ENCODE measurements around the gene ST3GAL6.
"Not testable (repeated sequence)": the region's sequence is repeated elsewhere in the genome, so short reads cannot be mapped to it uniquely, and the experiment has no call there.

The ST3GAL6 gene

GRCh38 chr3:98824256-98824655 is 61.1 kb downstream of the ST3GAL6 start:
- no peak for TF ChIP-seq CTCF (IDR thresholded peaks at IDR 0.05; ENCODE audit: low read depth, low read length)
- no peak overlapping the region for H3K4me3 ChIP-seq (ENCODE audit: low read depth, low read length)

DNA sequence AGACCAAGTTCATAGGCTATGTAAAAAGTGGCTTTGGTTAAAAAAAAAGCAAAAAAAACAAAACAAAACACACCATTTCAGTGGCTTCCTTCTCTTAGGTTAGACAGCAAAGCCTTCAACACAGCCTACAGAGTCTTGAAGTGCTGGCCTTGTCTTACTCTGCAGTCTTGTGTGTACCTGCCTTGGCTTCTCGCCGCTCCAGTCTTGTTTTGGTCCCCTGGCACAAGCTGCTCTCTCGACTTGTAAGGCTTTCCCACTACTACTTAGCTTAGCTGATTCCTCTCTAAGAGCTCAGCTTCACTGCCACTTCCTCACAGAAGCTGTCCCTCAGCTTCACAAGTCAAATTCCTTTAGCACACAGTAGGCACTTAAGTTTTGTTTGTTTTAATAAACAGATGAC is 63.0 kb downstream of the ST3GAL6 start:
- no peak overlapping the region for H3K4me3 ChIP-seq (ENCODE audit: low read depth, low read length)
- TF ChIP-seq CTCF (IDR thresholded peaks at IDR 0.05; ENCODE audit: low read depth, low read length), result no peak

GRCh38 chr3:98827221-98827920 is 64.2 kb downstream of the ST3GAL6 start:
- TF ChIP-seq CTCF (IDR thresholded peaks at IDR 0.05; ENCODE audit: low read depth, low read length), result no peak
- no peak overlapping the region for H3K4me3 ChIP-seq (ENCODE audit: low read depth, low read length)

DNA sequence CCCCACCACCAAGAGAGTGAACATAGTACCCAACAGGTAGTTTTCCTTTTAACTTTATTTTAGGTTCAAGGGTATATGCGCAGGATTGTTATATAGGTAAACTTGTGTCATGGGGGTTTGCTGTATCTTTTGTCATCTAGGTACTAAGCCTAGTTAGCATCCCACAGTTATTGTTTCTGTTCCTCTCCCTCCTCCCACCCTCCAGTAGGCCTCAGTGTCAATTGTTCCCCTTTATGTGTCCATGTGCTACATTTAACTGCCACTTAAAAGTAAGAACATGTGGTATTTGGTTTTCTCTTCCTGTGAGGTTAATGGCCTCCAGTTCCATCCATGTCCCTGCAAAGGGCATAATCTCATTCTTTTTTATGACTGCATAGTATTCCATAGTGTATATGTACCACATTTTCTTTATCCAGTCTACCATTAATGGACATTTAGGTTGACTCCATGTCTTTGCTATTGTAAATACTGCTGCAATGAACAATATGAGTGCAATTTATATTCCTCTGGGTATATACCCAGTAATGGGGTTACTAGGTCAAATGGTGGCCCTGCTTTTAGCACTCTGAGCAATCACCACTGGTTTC is 66.2 kb downstream of the ST3GAL6 start:
- H3K4me3 ChIP-seq (ENCODE audit: low read depth, low read length), result no peak overlapping the region
- no peak for TF ChIP-seq CTCF (IDR thresholded peaks at IDR 0.05; ENCODE audit: low read depth, low read length)

GRCh38 chr3:98831060-98831459 is 67.9 kb downstream of the ST3GAL6 start:
- H3K4me3 ChIP-seq (ENCODE audit: low read depth, low read length), result not testable (repeated sequence)

DNA sequence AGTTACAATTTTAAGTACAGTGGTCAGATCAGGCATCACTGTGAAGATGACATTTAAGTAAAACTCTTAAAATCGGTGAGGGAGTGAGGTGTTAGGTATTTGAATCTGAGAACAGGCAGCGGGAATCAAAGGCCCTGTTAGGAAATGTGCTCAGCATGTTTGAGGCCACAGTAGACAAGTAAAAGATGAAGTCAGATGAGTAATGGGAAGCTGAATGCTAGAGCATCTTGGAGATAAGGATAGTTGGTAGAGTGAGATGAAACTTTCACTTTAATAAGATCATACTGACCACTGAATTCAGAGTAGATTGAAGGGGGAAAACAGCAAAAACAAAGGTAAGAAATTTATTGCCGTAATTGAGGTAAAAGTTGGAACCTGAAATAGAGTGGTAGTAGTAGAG is 76.7 kb downstream of the ST3GAL6 start:
- TF ChIP-seq CTCF (IDR thresholded peaks at IDR 0.05; ENCODE audit: low read depth, low read length), result no peak
- H3K4me3 ChIP-seq (ENCODE audit: low read depth, low read length), result no peak overlapping the region

DNA sequence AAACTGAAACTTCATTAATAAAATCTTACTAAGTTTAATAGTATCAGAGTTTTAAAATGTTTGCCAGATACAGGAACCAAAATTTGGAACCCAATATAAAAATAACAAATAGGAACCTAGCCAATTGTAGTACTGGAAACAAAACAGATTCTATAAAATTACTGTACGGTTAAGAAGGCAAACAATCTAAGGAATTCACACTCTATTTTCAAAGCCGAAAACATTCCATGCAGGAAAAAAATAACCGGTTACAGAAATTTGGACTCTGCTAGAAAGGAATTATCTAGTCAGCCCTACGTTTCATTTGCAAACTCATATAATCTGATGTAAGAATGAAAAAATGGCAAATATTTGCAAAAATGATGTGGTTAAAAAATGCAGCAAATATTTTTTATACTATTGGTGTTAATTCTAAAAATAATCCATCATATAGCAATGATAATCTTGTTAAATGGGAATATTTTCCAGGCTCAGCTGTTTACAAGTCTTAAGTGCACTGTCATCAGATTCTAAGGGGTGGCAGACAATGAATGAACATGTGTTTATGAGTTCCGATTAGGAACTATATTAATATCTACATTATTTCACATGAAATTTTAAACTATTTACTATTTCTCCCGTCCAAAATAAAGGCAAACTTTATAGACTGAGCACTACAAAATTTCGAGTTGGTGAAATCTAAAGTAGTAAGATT is 80.3 kb downstream of the ST3GAL6 start:
- H3K4me3 ChIP-seq (ENCODE audit: low read depth, low read length), result no peak overlapping the region
- TF ChIP-seq CTCF (IDR thresholded peaks at IDR 0.05; ENCODE audit: low read depth, low read length), result no peak
